ENCODE measurements around the gene GNAS-AS1.

The GNAS-AS1 gene

GRCh38 chr20:58850693-58851174, at the start of gene GNAS-AS1:
GNAS-AS1 (minus strand) TSS chr20:58850902.
- DNase-seq: peak; percentile 90

- no peak for DNase-seq
These were observed 49.7 kb upstream of the GNAS-AS1 start for GRCh38 chr20:58900397-58900796.

GRCh38 chr20:58899512-58899911, 48.8 kb upstream of the GNAS-AS1 start:
- DNase-seq: no peak

GRCh38 chr20:58898629-58899408, 48.1 kb upstream of the GNAS-AS1 start:
- no peak for DNase-seq

GRCh38 chr20:58897488-58897887, 46.8 kb upstream of the GNAS-AS1 start:
- DNase-seq: no peak

- DNase-seq: no peak
These were observed 46.1 kb upstream of the GNAS-AS1 start for GRCh38 chr20:58896820-58897219.

GRCh38 chr20:58895448-58896180, 44.9 kb upstream of the GNAS-AS1 start:
- no peak for DNase-seq

GRCh38 chr20:58894652-58895447, 44.1 kb upstream of the GNAS-AS1 start:
- DNase-seq: no peak

GRCh38 chr20:58893355-58894120, 42.8 kb upstream of the GNAS-AS1 start:
- no peak for DNase-seq

GRCh38 chr20:58892932-58893224, 42.2 kb upstream of the GNAS-AS1 start:
- DNase-seq: no peak

GRCh38 chr20:58892141-58892931, 41.6 kb upstream of the GNAS-AS1 start:
- DNase-seq: peak; percentile 69

GRCh38 chr20:58891718-58892140, 41.0 kb upstream of the GNAS-AS1 start:
- DNase-seq: peak; percentile 47

- peak; percentile 78 for DNase-seq
These were observed 40.5 kb upstream of the GNAS-AS1 start for GRCh38 chr20:58891086-58891717.

- DNase-seq: peak; percentile 83
These were observed 39.9 kb upstream of the GNAS-AS1 start for GRCh38 chr20:58890518-58891085.

GRCh38 chr20:58889798-58890517, 39.3 kb upstream of the GNAS-AS1 start:
- peak; percentile 18 for DNase-seq

GRCh38 chr20:58889334-58889760, 38.6 kb upstream of the GNAS-AS1 start:
- no peak for DNase-seq

GRCh38 chr20:58888521-58889333, 38.0 kb upstream of the GNAS-AS1 start:
- peak; percentile 82 for DNase-seq

GRCh38 chr20:58888103-58888502, 37.4 kb upstream of the GNAS-AS1 start:
- DNase-seq: no peak

GRCh38 chr20:58886546-58886945, 35.8 kb upstream of the GNAS-AS1 start:
- DNase-seq: no peak
